Right cardiac atrium (tissue), 5 donors: ENCODE data around the gene NFATC2. TPM values are rescaled to one million over a fixed set of nuclear protein-coding genes. Genes with fewer than 3 reads are reported as not detected.

Experiments used
- ATAC-seq, 2 donors: fragments of 200-7000 bp; cut with Tn5 transposase; one replicate each; pipeline versions ENCODE4 v1.8.0 to v1.9.1; 2020; ENCODE audit warnings: moderate library complexity in 2 of 2, mild to moderate bottlenecking in 1 of 2
- DNase-seq, 3 donors: peaks; one replicate each; pipeline ENCODE4 v3.0.0-alpha.2; 2020
- H3K27ac ChIP-seq: one replicate; pipeline ENCODE4 v1.5.1; 2013; ENCODE audit warnings: mild to moderate bottlenecking, low read length, control low read depth, moderate library complexity
- H3K27me3 ChIP-seq: one replicate; pipeline ENCODE4 v1.6.1; 2013; ENCODE audit not compliant: control insufficient read depth, insufficient read depth
- H3K4me1 ChIP-seq: one replicate; pipeline ENCODE4 v1.6.1; 2013; ENCODE audit warnings: low read length; ENCODE audit not compliant: control insufficient read depth, insufficient read depth
- H3K4me3 ChIP-seq: one replicate; pipeline ENCODE4 v1.5.1; 2013; ENCODE audit warnings: low read length, control low read depth
- H3K9me3 ChIP-seq: one replicate; pipeline ENCODE4 v1.6.1; 2013; ENCODE audit warnings: low read length; ENCODE audit not compliant: control insufficient read depth
- WGBS: extraction: QIAGEN DNeasy Blood & Tissue Kit; methylation state at CpG from one replicate; pipeline ENCODE4 v1.1.7; 2013; 5-methylcytosine and 5-hydroxymethylcytosine counted together
- intact Hi-C, 4 donors: fragments of 100-400 bp; cut with DNase I; formaldehyde crosslinking; loops; one replicate each; pipeline versions ENCODE4 v1.11.0 to v1.14.0; 2022 to 2023
- polyA plus RNA-seq: library from polyadenylated mRNA; stranded (reverse); fragments of 200-250 nt; gene quantifications from one replicate; pipeline ENCODE4 v1.2.3, GENCODE V29; 2013
- total RNA-seq, 4 donors: library from RNA; stranded (reverse); fragmentation: NEBNext Ultra II Directional; extraction: Animal tissue kit (Norgen Biotek cat#: 25700); gene quantifications; one replicate each; pipeline ENCODE4 v1.2.1, GENCODE V29; 2021
- donor health status: healthy with polysubstance abuse.
- donor health status: DM: no; HTN: yes; CAD: no.
- donor health status: DM: no; HTN: no; CAD: no.
- donor health status: DM: no; HTN: yes; CAD: no; lungs with severe emphysema.
- donor health status: DM: yes; HTN: yes; CAD: no.

NFATC2 gene
- total and polyA plus RNA-seq, 5 donors: 2.8 to 13.3 (median 8.2) TPM

GRCh38 chr20:51376111-51376510 lies 166.4 kb downstream of the NFATC2 start:
- intact Hi-C loops: loop anchor here in 1 of 4 donors (10.0 kb wide), 1 partner anchor 249 kb away; no protein-coding TSS in a partner anchor
- Histone ChIP-seq H3K27ac (no peak overlapping the region), H3K27me3 (no peaks in the 10 kb centered on the region), H3K9me3 (no peaks in the 10 kb centered on the region), H3K4me3 (no peak overlapping the region), H3K4me1 (peaks cover 6% of the 10 kb centered on the region)
- DNase-seq (peak in 1 of 3 donors; percentile 14), ATAC-seq (no peak)
- 52% methylated on average over 4 of the region's 4 CpGs for WGBS

GRCh38 chr20:51375561-51375960 lies 167.0 kb downstream of the NFATC2 start:
- peaks cover 6% of the 10 kb centered on the region for H3K4me1 ChIP-seq
- 89% methylated on average over 8 of the region's 8 CpGs for WGBS
- DNase-seq: peak in 1 of 3 donors; percentile 20
- H3K27me3 ChIP-seq: no peaks in the 10 kb centered on the region
- no peak for ATAC-seq
- H3K4me3 ChIP-seq: no peak overlapping the region
- intact Hi-C loops: loop anchor here in 1 of 4 donors (10.0 kb wide), 1 partner anchor 249 kb away; no protein-coding TSS in a partner anchor
- H3K27ac ChIP-seq: no peak overlapping the region
- no peaks in the 10 kb centered on the region for H3K9me3 ChIP-seq

GRCh38 chr20:51374961-51375360 lies 167.6 kb downstream of the NFATC2 start:
- Histone ChIP-seq H3K27me3 (no peaks in the 10 kb centered on the region), H3K27ac (no peak overlapping the region), H3K4me1 (peaks cover 6% of the 10 kb centered on the region), H3K9me3 (no peaks in the 10 kb centered on the region), H3K4me3 (no peak overlapping the region)
- peak in 1 of 3 donors; percentile 34 for DNase-seq
- WGBS: 93% methylated on average over 9 of the region's 9 CpGs
- no peak for ATAC-seq
- intact Hi-C loops: loop anchor here in 2 of 4 donors (5.0 to 10.0 kb wide), 2 partner anchors 222 to 250 kb away; no protein-coding TSS in a partner anchor

GRCh38 chr20:51374456-51374830 lies 168.1 kb downstream of the NFATC2 start:
- intact Hi-C loops: loop anchor here in 2 of 4 donors (5.0 to 10.0 kb wide), 2 partner anchors 223 to 250 kb away; no protein-coding TSS in a partner anchor
- no peaks in the 10 kb centered on the region for H3K9me3 ChIP-seq
- H3K4me1 ChIP-seq: peaks cover 6% of the 10 kb centered on the region
- no peak overlapping the region for H3K27ac ChIP-seq
- peak in 1 of 3 donors; percentile 3 for DNase-seq
- 69% methylated on average over 4 of the region's 4 CpGs for WGBS
- no peak for ATAC-seq
- H3K4me3 ChIP-seq: no peak overlapping the region
- H3K27me3 ChIP-seq: no peaks in the 10 kb centered on the region

GRCh38 chr20:51373713-51374455 lies 168.6 kb downstream of the NFATC2 start:
- peak; percentile 59 to 82 (median 79) for DNase-seq
- 33% methylated on average over 12 of the region's 12 CpGs for WGBS
- peak; percentile 84 to 89 for ATAC-seq
- Histone ChIP-seq H3K27ac (peak overlapping the region; percentile 3), H3K4me1 (peaks cover 6% of the 10 kb centered on the region), H3K27me3 (no peaks in the 10 kb centered on the region), H3K4me3 (no peak overlapping the region), H3K9me3 (no peaks in the 10 kb centered on the region)
- intact Hi-C loops: loop anchor here (2.0 to 10.0 kb wide), 3 partner anchors 221 to 251 kb away; no protein-coding TSS in a partner anchor

GRCh38 chr20:51372966-51373365 lies 169.6 kb downstream of the NFATC2 start:
- no peak for ATAC-seq

GRCh38 chr20:51372176-51372803 lies 170.2 kb downstream of the NFATC2 start:
- peak; percentile 65 to 88 (median 81) for DNase-seq
- no peaks in the 10 kb centered on the region for H3K27me3 ChIP-seq
- no peak overlapping the region for H3K4me3 ChIP-seq
- ATAC-seq: peak; percentile 82 to 89
- H3K4me1 ChIP-seq: peaks cover 6% of the 10 kb centered on the region
- H3K9me3 ChIP-seq: no peaks in the 10 kb centered on the region
- intact Hi-C loops: loop anchor here (2.0 to 10.0 kb wide), 3 partner anchors 223 to 253 kb away; no protein-coding TSS in a partner anchor
- no peak overlapping the region for H3K27ac ChIP-seq
- WGBS: 35% methylated on average over 13 of the region's 13 CpGs

More at GRCh38 chr20:51372966-51373365, 169.6 kb downstream of the NFATC2 start:
- H3K4me3 ChIP-seq: no peak overlapping the region
- peaks cover 6% of the 10 kb centered on the region for H3K4me1 ChIP-seq
- no peak overlapping the region for H3K27ac ChIP-seq
- H3K9me3 ChIP-seq: no peaks in the 10 kb centered on the region
- intact Hi-C loops: loop anchor here (2.0 to 10.0 kb wide), 3 partner anchors 222 to 252 kb away; no protein-coding TSS in a partner anchor
- no peaks in the 10 kb centered on the region for H3K27me3 ChIP-seq
- 71% methylated on average over 7 of the region's 7 CpGs for WGBS
- DNase-seq: peak in 1 of 3 donors; percentile 30

GRCh38 chr20:51371720-51372119 lies 170.8 kb downstream of the NFATC2 start:
- ATAC-seq (no peak), DNase-seq (no peak)
- Histone ChIP-seq H3K4me1 (peaks cover 6% of the 10 kb centered on the region), H3K9me3 (no peaks in the 10 kb centered on the region), H3K27ac (no peak overlapping the region), H3K4me3 (no peak overlapping the region), H3K27me3 (no peaks in the 10 kb centered on the region)
- WGBS: 89% methylated on average over 4 of the region's 4 CpGs
- intact Hi-C loops: loop anchor here (2.0 to 10.0 kb wide), 3 partner anchors 223 to 253 kb away; no protein-coding TSS in a partner anchor

GRCh38 chr20:51369503-51369902 lies 173.0 kb downstream of the NFATC2 start:
- Histone ChIP-seq H3K9me3 (no peaks in the 10 kb centered on the region), H3K4me3 (no peak overlapping the region), H3K27me3 (no peaks in the 10 kb centered on the region), H3K4me1 (peaks cover 3% of the 10 kb centered on the region), H3K27ac (no peak overlapping the region)
- ATAC-seq (no peak), DNase-seq (peak in 1 of 3 donors; percentile 21)
- intact Hi-C loops: no loop called here
- WGBS: 93% methylated on average over 11 of the region's 11 CpGs

- no peaks in the 10 kb centered on the region for H3K27me3 ChIP-seq
- no peaks in the 10 kb centered on the region for H3K9me3 ChIP-seq
- H3K27ac ChIP-seq: no peak overlapping the region
- no peak for DNase-seq
- 88% methylated on average over 13 of the region's 13 CpGs for WGBS
- no peak for ATAC-seq
- intact Hi-C loops: no loop called here
- peaks cover 3% of the 10 kb centered on the region for H3K4me1 ChIP-seq
- H3K4me3 ChIP-seq: no peak overlapping the region
Measured at GRCh38 chr20:51368461-51369211, 173.9 kb downstream of the NFATC2 start.
